HG02973 (cell line): Measurements from ENCODE around the gene ARSI.

ENCODE experiments used
- ATAC-seq: cut with Tn5 transposase; IDR thresholded peaks from one replicate; pipeline ENCODE4 v1.9.1; 2021; ENCODE audit warnings: moderate library complexity; ENCODE audit not compliant: unreplicated experiment

Gene ARSI

DNA sequence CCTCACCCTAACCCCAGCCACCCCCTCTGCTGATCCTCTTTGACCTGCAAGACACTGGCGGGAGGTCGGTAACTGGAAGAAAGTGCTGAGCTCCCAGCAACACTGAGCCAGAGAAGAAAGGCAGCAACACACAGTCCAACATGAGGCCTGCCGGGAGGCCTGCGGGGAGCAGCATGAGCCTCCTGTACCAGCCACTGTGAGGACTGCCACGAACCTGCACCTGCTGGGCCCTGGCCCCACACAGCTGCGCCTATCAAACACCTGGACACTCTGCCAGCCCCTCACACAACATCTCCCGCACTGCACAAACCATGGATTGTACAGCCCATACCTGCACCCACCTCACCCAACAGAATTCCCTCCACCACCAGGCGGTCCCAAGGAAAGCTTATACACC lies 31.4 kb downstream of the ARSI start:
- ATAC-seq, result no peak

DNA sequence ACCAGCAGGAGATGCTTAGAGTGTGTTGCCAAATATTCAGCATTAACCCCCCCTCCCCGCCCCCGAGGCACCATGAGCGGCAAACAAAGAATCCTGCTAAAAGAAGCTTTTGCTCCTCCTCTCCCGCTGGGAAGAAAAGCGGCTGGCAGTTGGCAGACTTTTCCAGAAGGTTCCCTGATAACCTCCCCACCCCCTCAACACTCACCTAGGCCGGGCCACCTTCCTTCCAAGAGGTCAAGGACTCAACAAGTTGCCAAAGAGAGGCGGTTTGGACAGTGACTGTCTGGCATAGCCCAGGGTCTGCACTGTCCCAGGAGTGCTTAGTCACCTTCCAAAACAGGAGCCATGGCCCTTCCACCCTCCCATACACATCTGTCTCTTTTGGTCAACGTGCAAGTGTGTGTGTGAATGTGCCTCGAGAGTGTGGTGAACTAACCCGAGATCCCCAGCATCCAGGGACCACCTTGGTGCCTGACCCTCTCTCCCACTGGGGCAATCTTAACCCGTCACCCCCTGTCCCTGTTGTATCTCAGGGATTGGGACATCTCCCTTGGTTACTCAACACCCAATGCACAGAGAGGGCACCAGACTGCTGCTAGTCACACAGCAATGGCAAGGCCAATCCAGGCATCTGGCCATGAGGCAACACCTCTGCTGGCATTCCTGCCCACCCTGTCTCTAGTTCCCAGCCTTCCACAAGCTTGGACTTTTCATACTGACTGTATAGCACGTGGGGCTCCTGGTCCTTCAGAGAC lies 32.0 kb downstream of the ARSI start:
- no peak for ATAC-seq

DNA sequence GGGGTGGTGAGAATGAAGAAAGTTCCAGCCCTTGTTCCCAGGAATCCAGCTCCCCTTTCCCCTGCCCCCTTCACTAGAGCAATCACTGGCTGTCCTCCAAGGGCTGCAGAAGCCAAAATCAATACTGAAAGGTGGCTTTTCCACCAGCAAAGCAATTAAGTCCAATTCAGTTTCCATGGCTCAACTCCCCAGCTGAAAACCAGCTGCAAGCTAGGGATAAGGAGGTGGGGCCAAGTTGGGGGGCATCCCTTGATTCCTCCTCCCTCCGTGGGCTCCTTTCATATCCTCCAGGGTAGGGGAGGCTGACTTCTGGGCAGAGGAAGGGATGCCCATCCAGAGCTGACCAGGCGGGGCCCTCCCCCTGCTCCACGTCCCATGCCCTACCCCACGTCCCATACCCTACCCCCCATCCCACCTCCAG lies 35.8 kb downstream of the ARSI start:
- ATAC-seq, result no peak

DNA sequence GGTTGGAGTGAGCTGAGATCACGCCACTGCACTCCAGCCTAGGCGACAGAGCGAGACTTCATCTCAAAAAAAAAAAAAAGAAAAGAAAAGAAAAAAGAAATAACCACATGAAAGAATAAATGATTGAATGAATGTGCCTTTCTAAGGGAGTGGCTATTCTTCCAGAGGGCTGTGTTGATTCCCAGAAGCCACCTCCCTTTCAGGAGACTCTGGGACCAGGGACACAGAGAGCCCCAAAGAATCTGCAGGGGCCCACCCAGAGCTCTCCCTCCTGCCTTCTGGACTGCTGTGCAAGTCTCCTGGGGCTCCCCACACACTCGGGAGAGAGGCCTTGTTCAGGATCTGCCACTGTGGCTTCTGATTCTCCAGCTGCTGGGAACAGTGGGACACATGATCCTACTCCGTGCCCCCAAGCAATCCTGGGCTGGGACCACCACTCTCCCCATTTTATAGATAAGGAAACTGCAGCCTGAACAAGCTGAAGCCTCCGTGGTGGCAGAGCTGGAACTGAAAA lies 36.8 kb downstream of the ARSI start:
- ATAC-seq, result no peak

DNA sequence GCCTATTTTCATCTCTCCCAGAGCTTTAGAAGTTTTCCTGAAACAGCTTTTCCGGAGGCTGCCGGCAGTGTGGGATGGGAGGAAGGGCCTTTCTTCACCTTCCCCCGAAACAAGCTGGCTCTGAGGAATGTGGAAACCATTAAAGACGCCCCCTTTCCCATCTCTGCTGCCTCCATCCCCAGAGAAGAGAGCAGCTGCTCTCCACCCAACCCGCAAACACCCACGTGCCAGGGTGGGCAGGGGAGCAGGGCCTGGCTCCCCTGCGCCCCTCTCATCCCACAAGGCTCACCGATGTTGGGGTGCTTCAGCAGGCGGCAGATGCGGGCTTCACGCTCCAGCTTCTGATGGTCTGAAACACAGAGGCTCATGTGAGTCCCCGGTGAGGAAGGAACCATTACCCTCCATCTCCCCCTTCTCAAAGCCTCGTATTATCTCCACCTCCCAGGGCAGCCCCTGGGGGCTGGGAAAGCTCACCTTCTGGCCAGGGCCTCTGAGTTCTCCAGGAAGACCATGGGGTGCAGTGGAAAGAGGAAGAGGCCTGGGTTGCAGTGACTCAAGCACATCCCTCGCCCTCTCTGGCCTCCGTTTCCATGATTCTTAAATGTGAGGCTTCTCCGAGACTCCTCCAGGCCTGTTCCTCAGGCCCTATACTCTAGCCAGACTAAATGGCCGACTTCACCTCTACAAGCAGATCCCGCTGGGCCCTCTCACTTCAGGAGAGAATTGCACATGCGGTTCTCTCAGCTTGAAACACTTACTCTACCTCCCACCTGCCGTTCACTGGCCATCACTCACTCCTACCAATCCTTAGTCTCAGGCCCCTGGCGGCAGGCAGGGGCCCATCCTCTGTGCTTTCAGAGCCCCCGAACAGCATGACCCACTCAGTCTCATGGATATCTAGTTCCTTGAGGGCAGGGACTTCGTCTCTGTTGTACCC lies 37.8 kb downstream of the ARSI start:
- ATAC-seq, result no peak

DNA sequence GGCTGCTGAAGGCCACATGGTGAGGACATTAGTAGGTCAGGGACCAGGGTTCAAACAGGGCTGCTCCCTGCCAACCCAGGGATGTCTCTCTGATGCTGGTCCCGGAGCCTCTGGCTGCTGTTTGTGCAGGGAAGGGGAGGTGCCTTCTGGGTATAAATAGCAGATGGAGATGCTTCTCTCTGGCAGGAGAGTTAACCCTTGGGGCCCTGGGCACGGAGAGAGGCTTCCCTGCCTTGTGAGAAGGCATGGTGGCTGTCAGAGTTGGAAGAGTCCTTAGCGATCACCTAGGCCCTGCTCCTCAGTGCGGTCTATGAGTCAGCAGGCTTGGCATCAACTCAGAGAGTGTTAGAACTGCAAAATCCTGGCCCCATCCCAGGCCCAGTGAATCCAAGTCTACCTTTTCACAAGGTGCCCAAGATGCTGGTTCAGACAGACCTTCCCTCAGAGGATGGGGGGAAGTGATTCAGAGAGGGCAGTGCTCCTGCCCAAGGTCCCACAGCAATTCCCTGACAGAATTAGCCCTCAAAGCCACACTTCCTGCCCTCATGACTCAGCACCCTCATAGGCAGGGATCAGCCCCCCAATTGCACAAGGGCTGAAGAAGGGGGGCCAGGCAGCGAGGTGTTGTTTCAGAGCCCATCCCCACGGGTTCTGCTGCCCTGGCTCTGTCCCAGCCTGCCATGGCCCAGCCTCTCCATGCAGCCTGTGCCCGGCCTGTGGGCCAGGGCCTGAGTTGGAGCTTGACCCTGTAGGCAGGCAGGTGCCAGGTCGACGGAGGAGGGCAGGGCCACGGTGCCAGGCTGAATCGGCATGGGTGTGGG lies 38.7 kb downstream of the ARSI start:
- no peak for ATAC-seq

DNA sequence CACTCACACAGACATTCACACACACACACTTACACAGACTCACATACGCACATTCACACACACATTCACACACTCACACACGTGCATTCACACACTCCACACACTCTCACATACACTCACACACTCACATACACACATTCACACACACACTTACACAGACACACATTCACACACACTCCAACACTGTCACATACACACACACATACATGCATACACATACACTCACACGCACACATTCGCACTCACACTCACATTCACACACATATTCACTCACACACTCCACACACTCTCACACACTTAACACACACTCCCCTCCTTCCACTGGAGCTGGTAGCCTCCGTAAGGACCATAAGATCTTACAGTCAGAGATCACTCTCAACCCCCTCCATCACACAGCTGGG lies 39.3 kb downstream of the ARSI start:
- no peak for ATAC-seq

DNA sequence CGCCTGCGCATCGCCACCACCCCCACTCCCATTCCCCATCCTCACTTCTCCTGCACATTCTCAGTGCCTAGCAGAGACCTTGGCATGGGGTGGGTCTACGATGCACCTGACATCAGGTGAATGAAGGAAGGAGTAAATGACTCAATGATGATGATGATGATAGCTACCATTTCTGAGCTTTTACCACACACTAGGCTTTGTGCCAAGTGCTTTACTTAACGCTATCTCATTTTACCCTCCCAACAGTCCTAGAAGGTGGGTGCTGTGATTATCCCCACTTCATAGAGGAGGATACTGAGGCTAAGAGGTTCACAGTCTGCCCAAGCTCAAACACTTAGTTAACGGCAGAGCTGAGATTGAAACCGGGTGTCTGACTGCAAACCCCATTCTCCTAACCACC lies 40.2 kb downstream of the ARSI start:
- ATAC-seq, result no peak

DNA sequence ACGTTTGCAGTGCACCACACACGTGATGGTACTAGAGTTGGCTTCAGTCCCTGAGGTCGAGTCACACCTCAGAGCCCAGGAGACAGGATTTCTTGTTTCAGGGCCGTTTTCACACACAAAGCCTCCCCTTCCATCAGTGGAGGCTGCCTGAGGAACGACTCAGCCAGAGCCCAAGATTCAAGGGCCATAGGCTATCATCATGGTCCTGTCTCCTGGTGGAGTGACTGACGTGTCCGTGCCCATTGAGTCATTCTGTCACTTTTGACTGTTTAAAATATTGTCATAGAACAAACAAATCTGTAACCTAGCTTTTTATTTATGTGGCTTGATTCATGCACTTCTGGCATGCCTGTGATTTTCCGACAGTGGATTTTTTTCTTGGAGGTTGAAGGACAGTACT lies 41.5 kb downstream of the ARSI start:
- ATAC-seq, result no peak

DNA sequence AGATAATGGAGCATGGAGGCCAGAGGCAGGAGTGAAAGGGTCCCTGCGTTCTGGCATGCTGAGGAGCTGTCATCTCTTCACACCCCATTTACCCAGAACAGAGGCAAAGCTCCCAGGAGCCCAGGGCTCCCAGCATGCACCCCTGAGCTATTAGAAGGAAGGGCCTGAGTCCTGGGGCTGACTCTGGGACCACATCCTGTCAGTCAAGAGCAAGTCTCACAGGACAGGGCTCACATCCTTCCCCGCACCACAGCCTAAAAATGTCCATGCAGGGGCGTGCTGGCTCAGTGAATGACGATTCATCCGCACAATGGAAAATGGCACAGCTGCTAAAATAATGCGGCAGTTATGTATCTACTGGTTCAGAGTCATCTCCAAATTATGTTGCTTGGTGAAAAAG lies 44.6 kb downstream of the ARSI start:
- ATAC-seq, result no peak

DNA sequence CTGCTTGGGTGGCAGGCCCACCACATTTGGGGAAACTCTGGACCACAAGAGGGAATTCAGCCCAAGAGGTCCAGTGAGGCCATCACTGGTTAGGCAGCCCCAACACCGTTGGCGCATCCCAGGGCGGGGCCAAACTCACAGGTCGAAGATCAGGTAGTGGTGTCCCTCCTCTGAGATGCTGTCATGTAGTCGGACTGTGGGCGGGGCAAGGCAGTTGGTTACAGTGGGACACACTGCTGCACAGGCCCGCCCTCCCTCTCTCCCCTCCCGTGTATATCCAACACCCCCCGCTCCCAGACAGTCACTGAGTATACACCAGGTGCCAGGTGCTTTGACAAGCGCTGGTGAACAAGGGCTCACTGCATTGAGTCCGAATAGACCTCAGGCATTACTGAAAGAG lies 45.3 kb downstream of the ARSI start:
- no peak for ATAC-seq

DNA sequence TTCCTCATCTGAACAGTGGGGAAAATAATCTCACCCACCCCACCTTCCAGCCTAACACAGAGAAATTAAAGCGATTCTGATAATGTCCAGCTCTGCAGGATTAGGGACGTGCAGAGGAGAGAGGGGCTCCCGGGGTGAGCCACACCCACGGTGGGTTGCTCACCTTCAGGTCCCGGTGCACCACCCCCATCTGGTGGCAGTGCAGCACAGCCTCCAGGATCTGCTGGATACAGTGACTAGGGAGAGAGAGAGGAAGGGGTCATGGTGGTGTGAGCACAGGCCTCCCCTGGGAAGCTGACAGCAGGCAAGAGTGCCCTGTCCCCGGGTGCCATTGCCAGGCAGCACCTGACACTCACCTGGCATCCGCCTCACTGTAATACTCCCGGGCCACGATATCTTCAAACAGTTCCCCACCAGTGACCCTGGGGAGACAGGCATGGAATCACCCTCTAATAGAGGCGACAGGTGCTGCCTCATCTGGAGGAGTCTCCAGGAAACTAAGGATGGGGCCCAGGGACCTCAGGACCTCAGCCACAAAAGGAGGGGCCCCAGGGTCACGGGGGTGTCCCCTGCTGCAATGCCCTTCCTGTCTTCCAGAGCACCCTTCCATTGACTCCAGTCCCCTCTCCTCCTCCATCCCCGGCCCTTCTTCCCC lies 46.2 kb downstream of the ARSI start:
- ATAC-seq, result no peak

DNA sequence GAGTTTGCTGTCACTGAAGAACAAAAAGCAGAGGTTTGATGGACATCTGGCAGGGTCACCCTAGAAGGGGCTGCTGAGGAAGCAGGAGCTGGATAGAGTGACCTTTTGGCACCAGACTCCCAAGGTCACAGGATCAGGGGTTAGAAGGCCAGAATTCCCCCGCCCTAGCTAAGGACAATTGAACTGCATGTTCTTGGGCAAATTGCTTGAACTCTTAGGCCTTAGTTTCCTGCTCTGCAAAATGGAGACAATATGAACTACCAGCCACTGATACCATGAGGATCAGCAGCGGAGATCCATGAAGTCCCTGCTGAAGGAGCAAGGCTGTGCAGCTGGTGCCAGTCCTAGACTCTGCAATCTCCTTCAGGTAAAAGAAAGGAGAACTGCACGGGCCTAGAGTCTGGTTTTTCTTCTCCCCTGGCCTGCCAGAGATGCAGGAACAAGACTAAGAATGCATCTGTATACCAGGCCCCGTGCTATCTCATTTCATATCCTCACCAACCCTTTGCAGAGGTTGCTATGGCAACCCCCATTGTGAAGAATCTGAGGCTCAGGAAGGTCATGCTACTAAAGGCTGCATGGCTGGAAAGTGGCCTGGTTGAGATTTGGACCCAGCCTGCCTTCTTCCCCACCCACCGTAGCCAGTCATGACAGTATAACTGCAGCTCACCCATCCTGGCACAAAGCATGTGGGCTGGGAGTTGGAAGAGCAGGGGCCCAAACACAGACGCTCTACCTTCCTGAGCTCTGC lies 46.9 kb downstream of the ARSI start:
- no peak for ATAC-seq

DNA sequence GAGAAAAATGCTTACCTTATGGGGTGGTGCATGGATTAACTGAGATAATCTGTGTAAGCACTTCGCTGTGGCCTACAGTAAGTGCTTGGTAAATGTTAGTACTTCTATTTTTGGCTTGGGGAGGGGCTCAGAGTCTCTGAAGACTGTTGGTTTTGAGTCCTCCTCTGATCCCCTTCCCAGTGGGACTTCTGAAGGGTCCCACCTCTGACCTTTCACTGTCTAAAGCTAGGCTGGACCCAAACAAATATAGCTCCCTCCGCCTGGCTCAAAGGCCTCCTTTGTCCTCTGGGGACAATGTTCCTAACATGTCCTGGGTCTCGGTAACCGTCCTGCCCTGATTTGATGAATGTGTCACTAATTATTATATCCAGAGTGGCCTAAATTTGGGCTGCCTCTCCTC lies 47.9 kb downstream of the ARSI start:
- no peak for ATAC-seq

DNA sequence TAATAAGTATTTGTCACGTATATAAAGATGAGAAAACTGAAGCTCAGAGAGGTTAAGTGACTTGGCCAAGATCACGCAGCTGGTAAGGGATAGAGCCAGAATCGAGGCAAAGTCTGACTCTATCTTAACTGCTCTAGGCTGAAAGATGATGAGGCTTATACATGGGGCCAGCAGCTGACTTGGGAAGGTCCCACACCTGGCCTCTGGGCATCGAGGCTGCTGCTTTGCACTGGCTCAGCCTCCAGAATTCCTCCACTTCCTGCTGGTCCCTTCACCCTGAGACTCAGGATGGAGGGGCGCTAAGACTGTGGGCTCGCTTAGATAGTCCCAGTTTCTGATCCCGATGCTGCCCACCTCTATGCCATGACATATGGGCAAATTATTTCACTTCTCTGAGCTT lies 48.3 kb downstream of the ARSI start:
- no peak for ATAC-seq

DNA sequence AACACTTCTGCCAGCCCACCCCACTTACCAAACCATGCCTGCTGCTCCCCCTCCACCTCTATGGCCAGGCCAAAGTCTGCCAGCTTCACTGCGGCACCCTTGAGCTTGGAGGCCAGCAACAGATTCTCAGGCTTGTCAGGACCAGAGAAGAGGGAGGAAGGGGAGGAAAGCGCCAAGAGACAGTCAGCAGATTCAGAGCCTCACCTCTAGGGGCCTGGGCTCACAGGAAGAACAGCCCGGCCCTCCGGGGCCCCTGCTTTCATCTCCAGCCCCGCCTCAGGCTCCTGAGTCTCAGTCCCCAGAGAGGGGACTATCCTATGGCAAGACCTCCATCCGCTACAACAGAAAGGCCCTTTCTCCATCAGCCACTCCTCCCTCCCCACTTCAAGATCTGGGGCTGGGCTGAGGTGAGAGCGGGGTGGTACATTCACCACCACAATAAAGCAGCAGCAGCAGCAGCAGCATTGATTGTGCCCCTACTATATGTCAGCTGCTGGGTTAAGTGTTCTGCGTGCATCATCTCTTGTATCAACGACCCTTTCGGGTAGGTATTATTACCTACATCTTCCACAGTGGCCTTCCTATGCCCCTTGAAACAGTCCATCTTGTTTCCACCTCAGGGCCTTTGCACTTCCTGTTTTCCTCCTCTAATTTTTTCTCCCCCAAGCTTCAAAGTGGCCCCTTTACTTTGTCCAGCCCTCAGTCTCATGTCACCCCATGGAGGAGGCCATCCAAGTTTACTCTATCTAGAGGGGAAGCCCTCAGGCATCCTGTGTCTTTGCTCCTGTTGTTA lies 49.1 kb downstream of the ARSI start:
- no peak for ATAC-seq

DNA sequence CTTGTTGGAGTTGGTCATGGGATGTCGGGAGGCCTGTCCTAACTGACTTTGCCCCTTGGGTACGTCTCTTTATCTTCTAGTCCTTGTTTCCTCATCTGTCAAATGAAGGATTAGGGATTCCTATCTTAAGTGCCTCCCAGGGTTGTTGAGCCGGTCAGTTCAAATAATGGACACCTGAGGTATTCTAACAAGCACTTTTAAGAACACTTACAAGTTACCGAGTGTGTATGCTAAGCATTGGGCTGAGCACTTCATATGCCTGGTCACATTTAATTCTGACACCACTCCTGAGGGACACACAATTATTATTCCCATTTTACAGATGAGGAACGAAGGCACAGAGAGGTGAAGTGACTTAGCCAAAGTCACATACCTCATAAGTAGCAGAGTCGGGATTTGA lies 50.2 kb downstream of the ARSI start:
- no peak for ATAC-seq

DNA sequence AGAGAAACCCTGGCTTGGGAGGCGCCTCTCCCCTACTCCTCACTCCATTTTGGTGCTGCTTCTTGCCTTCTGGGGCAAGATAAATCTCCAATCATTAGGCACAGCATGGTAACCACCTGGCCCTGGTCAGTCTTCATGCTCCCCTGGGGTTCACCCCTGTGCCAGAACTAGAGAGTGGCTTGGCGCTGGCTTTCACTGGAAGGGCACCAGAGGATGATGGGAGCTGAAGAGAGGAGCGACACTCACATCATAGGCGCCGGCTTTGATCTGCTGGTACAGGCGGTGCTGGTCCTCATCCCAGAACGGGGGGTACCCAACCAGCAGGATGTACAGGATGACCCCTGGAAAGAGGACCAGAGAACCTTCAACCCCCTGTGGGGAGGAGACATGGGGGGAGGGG lies 51.2 kb downstream of the ARSI start:
- no peak for ATAC-seq

DNA sequence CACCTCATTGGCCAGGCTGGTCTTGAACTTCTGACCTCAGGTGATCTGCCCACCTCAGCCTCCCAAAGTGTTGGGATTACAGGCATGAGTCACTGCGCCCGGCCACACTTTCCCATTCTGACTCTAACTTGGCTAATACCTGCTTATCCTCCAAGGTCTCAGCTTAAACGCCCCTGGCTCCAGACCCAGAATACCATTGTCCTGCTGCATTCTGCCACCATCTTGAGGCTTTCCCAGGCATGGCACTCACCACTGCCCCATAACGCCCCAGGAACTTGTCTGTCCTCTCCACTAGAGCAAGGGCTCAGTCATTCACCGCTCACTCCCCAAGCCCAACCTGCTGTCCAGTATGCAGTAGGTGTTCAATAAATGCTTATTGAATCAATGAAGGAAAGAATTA lies 53.0 kb downstream of the ARSI start:
- no peak for ATAC-seq
